HUES64 (cell line): ENCODE data around the gene COL20A1.

ENCODE experiments used
- H3K27ac ChIP-seq: 2 replicates; pipeline ENCODE4 v1.7.0; 2013; ENCODE audit warnings: low read depth, low read length, inconsistent platforms
- H3K27me3 ChIP-seq: 2 replicates; pipeline ENCODE4 v1.6.1; 2013; ENCODE audit warnings: mild to moderate bottlenecking, low read length; ENCODE audit not compliant: insufficient read depth
- H3K36me3 ChIP-seq: 2 replicates; pipeline ENCODE4 v1.6.1; 2013; ENCODE audit warnings: mild to moderate bottlenecking, low read length; ENCODE audit not compliant: insufficient read depth
- H3K4me1 ChIP-seq: 2 replicates; pipeline ENCODE4 v1.6.1; 2013; ENCODE audit warnings: mild to moderate bottlenecking, low read length, moderate library complexity; ENCODE audit not compliant: insufficient read depth
- H3K4me3 ChIP-seq: 2 replicates; pipeline ENCODE4 v1.5.1; 2013; ENCODE audit warnings: mild to moderate bottlenecking, low read length, moderate library complexity
- H3K9ac ChIP-seq: 2 replicates; pipeline ENCODE4 v1.6.1; 2013; ENCODE audit warnings: mild to moderate bottlenecking, low read depth, low read length
- H3K9me3 ChIP-seq: 2 replicates; pipeline ENCODE4 v1.6.1; 2013; ENCODE audit warnings: low read depth, low read length; ENCODE audit not compliant: insufficient read depth
- WGBS: fragments of 150-250, 120-280 bp; methylation state at CpG from one replicate; pipeline ENCODE4 v1.1.7; 2013; ENCODE audit warnings: missing lambda C conversion rate; 5-methylcytosine and 5-hydroxymethylcytosine counted together

The COL20A1 gene

GRCh38 chr20:63349516-63349895 is 56.5 kb downstream of the COL20A1 start:
- Histone ChIP-seq H3K27ac (no peak overlapping the region), H3K9ac (no peak overlapping the region), H3K4me1 (0 out of 2 replicates have a peak, but pooled peaks cover 2% of the 10 kb centered on the region), H3K9me3 (no peaks in the 10 kb centered on the region), H3K36me3 (no peaks in the 10 kb centered on the region), H3K4me3 (no peak overlapping the region), H3K27me3 (no peaks in the 10 kb centered on the region)
- 91% methylated on average over 29 of the region's 29 CpGs for WGBS

- 92% methylated on average over 33 of the region's 33 CpGs for WGBS
- Histone ChIP-seq H3K36me3 (no peaks in the 10 kb centered on the region), H3K9ac (no peak overlapping the region), H3K4me3 (no peak overlapping the region), H3K27me3 (no peaks in the 10 kb centered on the region), H3K9me3 (no peaks in the 10 kb centered on the region), H3K27ac (no peak overlapping the region), H3K4me1 (0 out of 2 replicates have a peak, but pooled peaks cover 2% of the 10 kb centered on the region)
Measured at GRCh38 chr20:63350196-63350595, 57.2 kb downstream of the COL20A1 start.

GRCh38 chr20:63350597-63351325 is 57.8 kb downstream of the COL20A1 start:
- 85% methylated on average over 44 of the region's 46 CpGs for WGBS
- Histone ChIP-seq H3K9me3 (no peaks in the 10 kb centered on the region), H3K9ac (no peak overlapping the region), H3K36me3 (no peaks in the 10 kb centered on the region), H3K4me1 (0 out of 2 replicates have a peak, but pooled peaks cover 2% of the 10 kb centered on the region), H3K27me3 (no peaks in the 10 kb centered on the region), H3K27ac (no peak overlapping the region), H3K4me3 (no peak overlapping the region)

GRCh38 chr20:63351326-63351700 is 58.3 kb downstream of the COL20A1 start:
- H3K4me3 ChIP-seq = no peak overlapping the region
- no peak overlapping the region for H3K9ac ChIP-seq
- no peaks in the 10 kb centered on the region for H3K9me3 ChIP-seq
- no peaks in the 10 kb centered on the region for H3K27me3 ChIP-seq
- H3K4me1 ChIP-seq = 0 out of 2 replicates have a peak, but pooled peaks cover 2% of the 10 kb centered on the region
- no peak overlapping the region for H3K27ac ChIP-seq
- no peaks in the 10 kb centered on the region for H3K36me3 ChIP-seq
- 88% methylated on average over 12 of the region's 12 CpGs for WGBS

- WGBS = 52% methylated on average over 28 of the region's 28 CpGs
- Histone ChIP-seq H3K27me3 (no peaks in the 10 kb centered on the region), H3K9ac (no peak overlapping the region), H3K27ac (no peak overlapping the region), H3K4me1 (0 out of 2 replicates have a peak, but pooled peaks cover 2% of the 10 kb centered on the region), H3K4me3 (no peak overlapping the region), H3K9me3 (no peaks in the 10 kb centered on the region), H3K36me3 (no peaks in the 10 kb centered on the region)
Measured at GRCh38 chr20:63351811-63352591, 59.0 kb downstream of the COL20A1 start.

GRCh38 chr20:63352811-63353221 is 59.8 kb downstream of the COL20A1 start:
- Histone ChIP-seq H3K4me1 (0 out of 2 replicates have a peak, but pooled peaks cover 2% of the 10 kb centered on the region), H3K4me3 (no peak overlapping the region), H3K9me3 (no peaks in the 10 kb centered on the region), H3K36me3 (no peaks in the 10 kb centered on the region), H3K27me3 (no peaks in the 10 kb centered on the region), H3K27ac (no peak overlapping the region), H3K9ac (no peak overlapping the region)
- 78% methylated on average over 12 of the region's 12 CpGs for WGBS

GRCh38 chr20:63354636-63355350 is 61.8 kb downstream of the COL20A1 start:
- Histone ChIP-seq H3K4me1 (0 out of 2 replicates have a peak, but pooled peaks cover 2% of the 10 kb centered on the region), H3K4me3 (no peak overlapping the region), H3K36me3 (no peaks in the 10 kb centered on the region), H3K9me3 (no peaks in the 10 kb centered on the region), H3K9ac (no peak overlapping the region), H3K27ac (no peak overlapping the region), H3K27me3 (peaks cover under 1% of the 10 kb centered on the region; the same call in 1 of the 2 replicates)
- WGBS = 94% methylated on average over 25 of the region's 25 CpGs

GRCh38 chr20:63355781-63356295 is 62.9 kb downstream of the COL20A1 start:
- Histone ChIP-seq H3K4me3 (no peak overlapping the region), H3K9me3 (no peaks in the 10 kb centered on the region), H3K9ac (no peak overlapping the region), H3K4me1 (0 out of 2 replicates have a peak, but pooled peaks cover 2% of the 10 kb centered on the region), H3K27me3 (peaks cover 11% of the 10 kb centered on the region), H3K27ac (no peak overlapping the region), H3K36me3 (no peaks in the 10 kb centered on the region)
- WGBS = 88% methylated on average over 9 of the region's 11 CpGs

GRCh38 chr20:63356511-63356910 is 63.5 kb downstream of the COL20A1 start:
- WGBS = 93% methylated on average over 8 of the region's 8 CpGs
- 0 out of 2 replicates have a peak, but pooled peaks cover 2% of the 10 kb centered on the region for H3K4me1 ChIP-seq
- no peak overlapping the region for H3K4me3 ChIP-seq

GRCh38 chr20:63356931-63357879 is 64.2 kb downstream of the COL20A1 start:
- Histone ChIP-seq H3K27me3 (peaks cover 24% of the 10 kb centered on the region), H3K4me1 (peaks cover 5% of the 10 kb centered on the region; the same call in 1 of the 2 replicates), H3K27ac (no peak overlapping the region), H3K36me3 (no peaks in the 10 kb centered on the region), H3K4me3 (no peak overlapping the region), H3K9ac (no peak overlapping the region), H3K9me3 (no peaks in the 10 kb centered on the region)
- 88% methylated on average over 30 of the region's 30 CpGs for WGBS

More at GRCh38 chr20:63356511-63356910, 63.5 kb downstream of the COL20A1 start:
- no peaks in the 10 kb centered on the region for H3K36me3 ChIP-seq
- H3K9ac ChIP-seq = no peak overlapping the region
- H3K27ac ChIP-seq = no peak overlapping the region
- H3K9me3 ChIP-seq = no peaks in the 10 kb centered on the region
- H3K27me3 ChIP-seq = peaks cover 17% of the 10 kb centered on the region
